ENCODE results near the gene GAS6. TPM values are rescaled to one million over a fixed set of nuclear protein-coding genes. Genes with fewer than 3 reads are reported as not detected.

GAS6 gene
- total RNA-seq, 6 donors from 2014 or later, result 129 to 299 (median 180) TPM

- peak overlapping the region; percentile 50 to 85 (median 74) for H3K27ac ChIP-seq
- peak overlapping the region in 2 of 4 donors; percentile 1 to 42 for H3K4me3 ChIP-seq
- H3K9me3 ChIP-seq, result no peaks in the 10 kb centered on the region
- TF ChIP-seq CTCF (IDR thresholded peaks at IDR 0.05), result no peak
- H3K27me3 ChIP-seq, result no peaks in the 10 kb centered on the region
- peaks cover 2 to 11% (median 6%) of the 10 kb centered on the region in 4 donors for H3K36me3 ChIP-seq
- ATAC-seq (ENCODE audit: low FRiP score in 2 of 2) (no peak), DNase-seq (peak in 1 of 2 donors; percentile 83)
- 64 to 87% methylated on average over 4 to 37 of the region's 60 CpGs for WGBS, 2 donors
- H3K4me1 ChIP-seq, result peaks cover 65 to 88% (median 76%) of the 10 kb centered on the region in 4 donors
Observed at GRCh38 chr13:113817860-113818691, 45.8 kb downstream of the GAS6 start.

GRCh38 chr13:113816946-113817859 is 46.7 kb downstream of the GAS6 start:
- Histone ChIP-seq H3K4me3 (peak overlapping the region in 1 of 4 donors; percentile 42), H3K9me3 (no peaks in the 10 kb centered on the region), H3K36me3 (peaks cover 0 to 4% (median under 1%) of the 10 kb centered on the region in 4 donors), H3K27me3 (no peaks in the 10 kb centered on the region), H3K27ac (peak overlapping the region; percentile 50 to 85 (median 74)), H3K4me1 (peaks cover 66 to 90% (median 75%) of the 10 kb centered on the region in 4 donors)
- DNase-seq (peak; percentile 54 to 89), ATAC-seq (ENCODE audit: low FRiP score in 2 of 2) (peak; percentile 33 to 69)
- WGBS, 2 donors, result 17 to 21% methylated on average over 8 to 20 of the region's 24 CpGs
- TF ChIP-seq CTCF (IDR thresholded peaks at IDR 0.05), result peak; percentile 69 to 91 (median 84)
- TF ChIP-seq POLR2AphosphoS5 (IDR thresholded peaks at IDR 0.05), result peak; percentile 77 to 80
- TF ChIP-seq POLR2A (IDR thresholded peaks at IDR 0.05), result no peak
- peak in 1 of 4 donors; percentile 65 for TF ChIP-seq EP300 (IDR thresholded peaks at IDR 0.05)

- ATAC-seq (ENCODE audit: low FRiP score in 2 of 2) (no peak), DNase-seq (peak in 1 of 2 donors; percentile 67)
- TF ChIP-seq CTCF (IDR thresholded peaks at IDR 0.05) (no peak), POLR2AphosphoS5 (IDR thresholded peaks at IDR 0.05) (no peak), POLR2A (IDR thresholded peaks at IDR 0.05) (no peak), EP300 (IDR thresholded peaks at IDR 0.05) (no peak)
- 61 to 62% methylated on average over 23 to 25 of the region's 25 CpGs for WGBS, 2 donors
- Histone ChIP-seq H3K9me3 (no peaks in the 10 kb centered on the region), H3K27ac (peak overlapping the region in 1 of 4 donors; percentile 3), H3K4me1 (peaks cover 61 to 82% (median 67%) of the 10 kb centered on the region in 4 donors), H3K4me3 (peak overlapping the region in 2 of 4 donors; percentile 34 to 36), H3K36me3 (no peaks in the 10 kb centered on the region), H3K27me3 (no peaks in the 10 kb centered on the region)
Observed at GRCh38 chr13:113816254-113816929, 47.5 kb downstream of the GAS6 start.

- peak overlapping the region in 3 of 4 donors; percentile 22 to 65 (median 57) for H3K27ac ChIP-seq
- H3K9me3 ChIP-seq, result no peaks in the 10 kb centered on the region
- peaks cover 54 to 75% (median 60%) of the 10 kb centered on the region in 4 donors for H3K4me1 ChIP-seq
- no peak for TF ChIP-seq CTCF (IDR thresholded peaks at IDR 0.05)
- TF ChIP-seq POLR2AphosphoS5 (IDR thresholded peaks at IDR 0.05), result peak; percentile 25 to 59
- TF ChIP-seq POLR2A (IDR thresholded peaks at IDR 0.05), result peak in 1 of 4 donors; percentile 25
- no peak for TF ChIP-seq EP300 (IDR thresholded peaks at IDR 0.05)
- no peaks in the 10 kb centered on the region for H3K27me3 ChIP-seq
- WGBS, 2 donors, result 56 to 61% methylated on average over 42 of the region's 42 CpGs
- H3K4me3 ChIP-seq, result peak overlapping the region in 3 of 4 donors; percentile 21 to 36 (median 34)
- DNase-seq (peak in 1 of 2 donors; percentile 59), ATAC-seq (ENCODE audit: low FRiP score in 2 of 2) (peak in 1 of 2 donors; percentile 25)
- H3K36me3 ChIP-seq, result no peaks in the 10 kb centered on the region
Observed at GRCh38 chr13:113815151-113816058, 48.5 kb downstream of the GAS6 start.

All from upper lobe of left lung (tissue), 6 donors.